MM.1S (cell line): ENCODE data around the gene SOAT1.

Experiments
- DNase-seq: peaks from one replicate; pipeline ENCODE4 v3.0.0-alpha.2; 2015
- H2AFZ ChIP-seq: fragments of 300-600 bp; sonication (generic); 2 replicates; pipeline ENCODE4 v1.6.0; 2016; ENCODE audit warnings: antibody characterized with exemption, low read length
- H3F3A ChIP-seq: fragments of 300-600 bp; sonication (generic); 2 replicates; pipeline ENCODE4 v1.6.1; 2016; ENCODE audit warnings: mild to moderate bottlenecking, antibody characterized with exemption, low read length, moderate library complexity, mixed read lengths; ENCODE audit not compliant: insufficient read depth
- H3K27ac ChIP-seq: fragments of 300-600 bp; sonication (generic); 2 replicates; pipeline ENCODE4 v1.5.1; 2016; ENCODE audit warnings: mild to moderate bottlenecking, low read length
- H3K27me3 ChIP-seq: fragments of 300-600 bp; sonication (generic); replicated peaks from 2 replicates; pipeline ENCODE4 v1.6.0; 2016; ENCODE audit warnings: low read length; ENCODE audit not compliant: insufficient read depth
- H3K36me3 ChIP-seq: fragments of 300-600 bp; sonication (generic); replicated peaks from 2 replicates; pipeline ENCODE4 v1.6.1; 2016; ENCODE audit warnings: mild to moderate bottlenecking, low read length, mixed read lengths; ENCODE audit not compliant: insufficient read depth
- H3K4me1 ChIP-seq: fragments of 300-600 bp; sonication (generic); 2 replicates; pipeline ENCODE4 v1.6.1; 2016; ENCODE audit warnings: low read length, mixed read lengths
- H3K4me2 ChIP-seq: fragments of 300-600 bp; sonication (generic); 2 replicates; pipeline ENCODE4 v1.6.0; 2016; ENCODE audit warnings: low read depth, low read length
- H3K4me3 ChIP-seq: fragments of 300-600 bp; sonication (generic); 2 replicates; pipeline ENCODE4 v1.5.1; 2016; ENCODE audit warnings: low read length, mixed read lengths
- H3K79me2 ChIP-seq: fragments of 300-600 bp; sonication (generic); 2 replicates; pipeline ENCODE4 v1.6.1; 2016; ENCODE audit warnings: mixed run types, low read length, mixed read lengths
- H3K9ac ChIP-seq: fragments of 300-600 bp; sonication (generic); 2 replicates; pipeline ENCODE4 v1.6.1; 2016; ENCODE audit warnings: low read length, mixed read lengths
- H3K9me2 ChIP-seq: fragments of 300-600 bp; sonication (generic); replicated peaks from 2 replicates; pipeline ENCODE4 v1.6.1; 2016; ENCODE audit warnings: mild to moderate bottlenecking, low read length, mixed read lengths; ENCODE audit not compliant: insufficient read depth
- H3K9me3 ChIP-seq: fragments of 300-600 bp; sonication (generic); replicated peaks from 2 replicates; pipeline ENCODE4 v1.6.1; 2016; ENCODE audit warnings: mild to moderate bottlenecking, low read length, mixed read lengths; ENCODE audit not compliant: insufficient read depth
- H4K20me1 ChIP-seq: fragments of 300-600 bp; sonication (generic); 2 replicates; pipeline ENCODE4 v1.6.1; 2016; ENCODE audit warnings: mild to moderate bottlenecking, low read length, moderate library complexity, mixed read lengths; ENCODE audit not compliant: insufficient read depth
- CTCF ChIP-seq: fragments of 300-600 bp; sonication (generic); IDR thresholded peaks from 2 replicates; pipeline ENCODE4 v1.5.1; 2016; ENCODE audit warnings: antibody characterized with exemption, low read length, mixed read lengths
- EZH2 ChIP-seq: fragments of 300-600 bp; sonication (generic); optimal IDR thresholded peaks from 2 replicates; pipeline ENCODE3; 2017; ENCODE audit warnings: low read depth, mild to moderate bottlenecking, antibody characterized with exemption, low read length, mixed read lengths
- EZH2phosphoT487 ChIP-seq: fragments of 300-600 bp; sonication (generic); IDR thresholded peaks from 2 replicates; pipeline ENCODE4 v1.6.1; 2018; ENCODE audit warnings: antibody characterized with exemption, low read length

The SOAT1 gene

GRCh38 chr1:179369751-179370341 lies 76.2 kb downstream of the SOAT1 start:
- no peaks in the 10 kb centered on the region for H4K20me1 ChIP-seq
- H2AFZ ChIP-seq = no peak overlapping the region
- no peak overlapping the region for H3K9ac ChIP-seq
- H3K4me2 ChIP-seq = no peak overlapping the region
- no peaks in the 10 kb centered on the region for H3K9me3 ChIP-seq
- no peaks in the 10 kb centered on the region for H3K79me2 ChIP-seq
- no peaks in the 10 kb centered on the region for H3K27me3 ChIP-seq
- TF ChIP-seq CTCF (peak; percentile 70), EZH2phosphoT487 (no peak), EZH2 (no peak)
- H3K4me3 ChIP-seq = no peak overlapping the region
- no peak overlapping the region for H3K27ac ChIP-seq
- no peaks in the 10 kb centered on the region for H3K9me2 ChIP-seq
- peaks cover 3% of the 10 kb centered on the region; the same call in 1 of the 2 replicates for H3K4me1 ChIP-seq
- H3F3A ChIP-seq = peaks cover 18% of the 10 kb centered on the region
- H3K36me3 ChIP-seq = no peaks in the 10 kb centered on the region
- peak; percentile 85 for DNase-seq

- Histone ChIP-seq H4K20me1 (no peaks in the 10 kb centered on the region), H3K4me3 (no peak overlapping the region), H3K27ac (no peak overlapping the region), H3K9ac (no peak overlapping the region), H3K27me3 (no peaks in the 10 kb centered on the region), H3F3A (peaks cover 3% of the 10 kb centered on the region; the same call in 1 of the 2 replicates), H3K4me2 (no peak overlapping the region), H3K36me3 (no peaks in the 10 kb centered on the region), H3K79me2 (no peaks in the 10 kb centered on the region), H2AFZ (no peak overlapping the region), H3K4me1 (peaks cover 10% of the 10 kb centered on the region), H3K9me3 (no peaks in the 10 kb centered on the region), H3K9me2 (no peaks in the 10 kb centered on the region)
- TF ChIP-seq CTCF (no peak), EZH2phosphoT487 (no peak), EZH2 (no peak)
- no peak for DNase-seq
Measured at GRCh38 chr1:179372160-179372559, 78.6 kb downstream of the SOAT1 start.

GRCh38 chr1:179376223-179376622 lies 82.6 kb downstream of the SOAT1 start:
- H4K20me1 ChIP-seq = no peaks in the 10 kb centered on the region
- H3K4me1 ChIP-seq = peaks cover 10% of the 10 kb centered on the region
- H3K9me2 ChIP-seq = no peaks in the 10 kb centered on the region
- DNase-seq = peak; percentile 46
- peak overlapping the region; percentile 2; the same call in 1 of the 2 replicates for H3K4me2 ChIP-seq
- H3K9me3 ChIP-seq = no peaks in the 10 kb centered on the region
- no peak overlapping the region for H3K4me3 ChIP-seq
- no peaks in the 10 kb centered on the region for H3K36me3 ChIP-seq
- no peak for TF ChIP-seq EZH2phosphoT487
- no peak for TF ChIP-seq CTCF
- no peak for TF ChIP-seq EZH2
- no peaks in the 10 kb centered on the region for H3K79me2 ChIP-seq
- no peak overlapping the region for H2AFZ ChIP-seq
- H3K27me3 ChIP-seq = no peaks in the 10 kb centered on the region
- peak overlapping the region; percentile 5; the same call in 1 of the 2 replicates for H3K27ac ChIP-seq
- H3F3A ChIP-seq = no peaks in the 10 kb centered on the region
- H3K9ac ChIP-seq = no peak overlapping the region
